DOHH2 (cell line): ENCODE measurements around the gene TMEM187.

Source experiments
- CTCF ChIP-seq: fragments of 200-600 bp; sonication (generic); IDR thresholded peaks from one replicate; pipeline ENCODE4 v1.5.1; 2014; ENCODE audit warnings: antibody characterized with exemption, mild to moderate bottlenecking, low read depth, low read length; ENCODE audit not compliant: poor library complexity, severe bottlenecking
- EZH2phosphoT487 ChIP-seq: fragments of 200-600 bp; sonication (generic); IDR thresholded peaks from 2 replicates; pipeline ENCODE4 v1.6.1; 2017; ENCODE audit warnings: borderline replicate concordance, mild to moderate bottlenecking, antibody characterized with exemption, low read length, moderate library complexity, mixed read lengths

GRCh38 chrX:153995504-153995903, 22.9 kb downstream of the TMEM187 start:
- no peak for TF ChIP-seq CTCF
- no peak for TF ChIP-seq EZH2phosphoT487
